H7 (cell line): ENCODE data around the gene ARV1. TPM values are rescaled to one million over a fixed set of nuclear protein-coding genes. Genes with fewer than 3 reads are reported as not detected.
"Not testable (repeated sequence)": the region's sequence is repeated elsewhere in the genome, so short reads cannot be mapped to it uniquely, and the experiment has no call there.

Experiments used
- DNase-seq: peaks from one replicate; pipeline ENCODE4 v3.0.0; 2012
- H3K27me3 ChIP-seq: 2 replicates; pipeline ENCODE4 v1.6.0; 2011; ENCODE audit warnings: mild to moderate bottlenecking, low read length; ENCODE audit not compliant: control insufficient read depth, insufficient read depth
- H3K36me3 ChIP-seq: replicated peaks from 2 replicates; pipeline ENCODE4 v1.5.1; 2011; ENCODE audit warnings: low read length; ENCODE audit not compliant: control insufficient read depth, insufficient read depth
- H3K4me3 ChIP-seq: 2 replicates; pipeline ENCODE4 v1.5.1; 2011; ENCODE audit warnings: low read depth, mild to moderate bottlenecking, control low read depth, low read length, moderate library complexity; ENCODE audit not compliant: insufficient read depth
- total RNA-seq: library from RNA; depleted of rRNA; stranded (reverse); fragments of >200 nt; shearing (Covaris generic); gene quantifications from 2 replicates; pipeline ENCODE4 v1.2.3, GENCODE V29; 2014

ARV1 gene
- total RNA-seq, 1 experiment from 2014 or later: 16.5 TPM

GRCh38 chr1:231019711-231020110 is 40.8 kb downstream of the ARV1 start:
- H3K4me3 ChIP-seq: no peak overlapping the region
- no peaks in the 10 kb centered on the region for H3K36me3 ChIP-seq
- H3K27me3 ChIP-seq: peaks cover 20% of the 10 kb centered on the region
- no peak for DNase-seq

- H3K4me3 ChIP-seq: no peak overlapping the region
- DNase-seq: no peak
- peaks cover 20% of the 10 kb centered on the region for H3K27me3 ChIP-seq
- no peaks in the 10 kb centered on the region for H3K36me3 ChIP-seq
Measured at GRCh38 chr1:231020139-231020601, 41.3 kb downstream of the ARV1 start.

- Histone ChIP-seq H3K27me3 (peaks cover 20% of the 10 kb centered on the region), H3K4me3 (no peak overlapping the region), H3K36me3 (no peaks in the 10 kb centered on the region)
- no peak for DNase-seq
Measured at GRCh38 chr1:231020816-231021215, 41.9 kb downstream of the ARV1 start.

- Histone ChIP-seq H3K36me3 (no peaks in the 10 kb centered on the region), H3K27me3 (peaks cover 20% of the 10 kb centered on the region), H3K4me3 (no peak overlapping the region)
- DNase-seq: no peak
Measured at GRCh38 chr1:231021540-231022031, 42.7 kb downstream of the ARV1 start.

- H3K4me3 ChIP-seq, DNase-seq, H3K36me3 ChIP-seq: not testable (repeated sequence)
- peaks cover 20% of the 10 kb centered on the region for H3K27me3 ChIP-seq
Measured at GRCh38 chr1:231022543-231022942, 43.6 kb downstream of the ARV1 start.

GRCh38 chr1:231023150-231023549 is 44.3 kb downstream of the ARV1 start:
- Histone ChIP-seq H3K27me3 (peaks cover 26% of the 10 kb centered on the region), H3K4me3 (no peak overlapping the region), H3K36me3 (no peaks in the 10 kb centered on the region)
- DNase-seq: no peak

GRCh38 chr1:231026576-231026975 is 47.7 kb downstream of the ARV1 start:
- Histone ChIP-seq H3K27me3 (peaks cover 10% of the 10 kb centered on the region), H3K36me3 (no peaks in the 10 kb centered on the region), H3K4me3 (no peak overlapping the region)
- DNase-seq: no peak

GRCh38 chr1:231027136-231027925 is 48.4 kb downstream of the ARV1 start:
- H3K36me3 ChIP-seq: no peaks in the 10 kb centered on the region
- H3K4me3 ChIP-seq: no peak overlapping the region
- peaks cover 7% of the 10 kb centered on the region for H3K27me3 ChIP-seq
- DNase-seq: no peak

- Histone ChIP-seq H3K27me3 (peaks cover 7% of the 10 kb centered on the region), H3K36me3 (no peaks in the 10 kb centered on the region), H3K4me3 (no peak overlapping the region)
- no peak for DNase-seq
Measured at GRCh38 chr1:231027971-231028370, 49.1 kb downstream of the ARV1 start.

GRCh38 chr1:231028682-231029081 is 49.8 kb downstream of the ARV1 start:
- DNase-seq: peak; percentile 72
- Histone ChIP-seq H3K4me3 (no peak overlapping the region), H3K36me3 (no peaks in the 10 kb centered on the region), H3K27me3 (peaks cover 7% of the 10 kb centered on the region)

GRCh38 chr1:231029247-231029646 is 50.4 kb downstream of the ARV1 start:
- not testable (repeated sequence) for H3K4me3 ChIP-seq, H3K27me3 ChIP-seq, DNase-seq, H3K36me3 ChIP-seq

- Histone ChIP-seq H3K27me3 (peaks cover 10% of the 10 kb centered on the region), H3K4me3 (no peak overlapping the region), H3K36me3 (no peaks in the 10 kb centered on the region)
- no peak for DNase-seq
Measured at GRCh38 chr1:231029841-231030240, 50.9 kb downstream of the ARV1 start.

- Histone ChIP-seq H3K4me3 (no peak overlapping the region), H3K27me3 (peaks cover 19% of the 10 kb centered on the region), H3K36me3 (no peaks in the 10 kb centered on the region)
- DNase-seq: no peak
Measured at GRCh38 chr1:231032963-231033362, 54.1 kb downstream of the ARV1 start.

- no peak overlapping the region for H3K4me3 ChIP-seq
- H3K27me3 ChIP-seq: peaks cover 42% of the 10 kb centered on the region
- DNase-seq: no peak
- H3K36me3 ChIP-seq: no peaks in the 10 kb centered on the region
Measured at GRCh38 chr1:231035799-231036198, 56.9 kb downstream of the ARV1 start.

GRCh38 chr1:231036416-231036815 is 57.5 kb downstream of the ARV1 start:
- no peaks in the 10 kb centered on the region for H3K36me3 ChIP-seq
- no peak overlapping the region for H3K4me3 ChIP-seq
- H3K27me3 ChIP-seq: peaks cover 48% of the 10 kb centered on the region
- DNase-seq: no peak
